HG02571 (cell line): ENCODE results near the gene POLD4.

Experiments used
- ATAC-seq: cut with Tn5 transposase; IDR thresholded peaks from one replicate; pipeline ENCODE4 v1.9.1; 2021; ENCODE audit warnings: mild to moderate bottlenecking, moderate library complexity; ENCODE audit not compliant: unreplicated experiment

The POLD4 gene

DNA sequence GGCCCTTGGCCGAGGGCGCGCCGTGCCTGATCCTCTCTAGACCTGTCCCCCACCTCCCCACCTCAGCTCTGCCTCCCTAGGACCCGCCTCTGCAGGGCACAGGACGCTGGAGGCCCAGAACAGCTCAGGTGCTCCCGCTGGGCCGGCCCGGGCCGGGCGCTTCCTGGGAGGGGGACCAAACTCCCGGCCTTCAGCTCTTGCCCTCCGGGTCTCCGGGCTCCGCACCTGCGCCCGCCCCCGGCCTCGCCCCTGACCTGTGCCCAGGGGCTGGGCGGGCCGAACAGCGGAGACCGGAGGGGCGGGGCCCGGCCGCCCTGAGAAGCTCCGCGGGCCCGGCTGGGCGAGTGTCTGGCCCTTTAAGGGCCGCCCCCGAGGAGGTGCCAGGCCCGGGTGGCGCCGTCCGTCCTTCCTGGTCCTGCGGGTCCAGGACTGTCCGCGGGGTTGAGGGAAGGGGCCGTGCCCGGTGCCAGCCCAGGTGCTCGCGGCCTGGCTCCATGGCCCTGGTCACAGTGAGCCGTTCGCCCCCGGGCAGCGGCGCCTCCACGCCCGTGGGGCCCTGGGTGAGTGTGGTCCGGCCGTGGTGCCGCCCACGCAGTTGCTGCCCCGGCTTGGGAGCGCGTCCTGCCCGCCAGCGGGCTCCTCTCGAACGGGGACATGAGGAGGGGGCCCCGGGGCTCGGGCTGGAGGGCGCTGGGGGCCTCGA lies 50.1 kb downstream of the POLD4 start, which contains the start of gene SSH3:
TSS of gene SSH3 (plus strand) at position 399 of the 703 bp plus-strand sequence. CDS start at position 495, 96 bp downstream.
- ATAC-seq, result no peak

DNA sequence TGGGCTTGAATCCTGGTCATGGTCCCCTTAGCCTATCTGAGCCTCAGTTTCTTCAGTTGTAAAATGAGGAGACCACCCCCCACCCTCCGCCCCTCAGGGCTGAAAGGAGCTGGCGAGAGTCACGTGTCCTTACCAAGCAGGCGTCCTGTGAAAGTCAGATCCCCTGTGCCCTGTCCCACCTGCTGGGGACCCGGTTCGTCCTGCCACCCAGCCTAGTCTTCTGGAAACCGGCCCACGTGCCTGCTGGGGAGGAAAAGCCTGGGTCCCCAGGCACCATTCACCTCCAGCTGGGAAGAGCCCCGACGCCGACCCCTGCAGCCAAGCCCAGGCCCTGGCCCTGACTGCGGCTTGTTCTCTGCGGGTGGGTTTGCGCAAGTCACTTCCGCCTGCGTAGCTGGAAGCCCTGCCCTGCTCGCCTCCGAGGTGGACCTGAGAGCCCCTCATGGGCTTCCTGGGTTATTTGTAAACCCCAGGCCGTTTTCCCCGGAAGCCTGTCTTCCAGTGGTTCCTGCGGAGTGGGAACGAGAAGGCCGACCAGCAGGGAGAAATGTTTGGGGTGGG lies 50.7 kb downstream of the POLD4 start:
- no peak for ATAC-seq

DNA sequence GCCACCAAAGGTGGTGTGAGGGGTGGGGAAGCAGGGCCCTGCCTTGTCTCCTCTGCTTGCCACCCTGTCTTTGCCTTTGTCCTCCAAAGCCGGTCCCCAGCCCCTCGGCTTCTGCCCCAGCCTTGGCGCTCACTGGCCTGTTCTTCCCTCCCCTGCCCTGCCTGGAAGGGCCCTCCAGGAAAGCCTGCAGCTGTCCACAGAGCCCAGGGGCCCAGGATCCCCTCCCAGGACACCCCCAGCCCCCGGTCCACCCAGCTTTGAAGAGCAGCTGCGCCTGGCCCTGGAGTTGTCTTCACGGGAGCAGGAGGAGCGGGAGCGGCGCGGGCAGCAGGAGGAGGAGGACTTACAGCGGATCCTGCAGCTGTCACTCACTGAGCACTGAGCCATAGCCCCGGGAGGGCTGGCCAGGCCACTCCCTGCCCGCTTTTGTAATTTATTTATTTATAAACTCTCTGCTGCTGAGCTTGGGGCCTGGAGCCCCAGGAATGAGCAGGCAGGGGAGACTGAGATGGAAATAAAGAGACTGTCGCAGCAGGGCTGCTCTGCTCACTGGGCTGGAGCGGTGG lies 51.3 kb downstream of the POLD4 start:
- ATAC-seq, result no peak

- no peak for ATAC-seq
Observed at GRCh38 chr11:67301313-67301921, 51.9 kb downstream of the POLD4 start.
